Testis (tissue), 2 donors: ENCODE results near the gene EDAR.

ENCODE experiments used
- POLR2A ChIP-seq: fragments of 450-650 bp; IDR thresholded peaks from one replicate; pipeline ENCODE4 v1.6.1; 2017; ENCODE audit warnings: antibody characterized with exemption, mild to moderate bottlenecking, moderate library complexity
- TF ChIP-seq, protein P1 (sequence below), 3 experiments: fragments of 450-650 bp in 2 of 3; fragments of 200-600 bp in 1 of 3; sonication (generic) in 1 of 3; IDR thresholded peaks; one replicate each; pipeline ENCODE4 v1.5.1; 2016 to 2019; ENCODE audit warnings: antibody characterized with exemption in 3 of 3, mild to moderate bottlenecking in 2 of 3, moderate library complexity in 1 of 3

GRCh38 chr2:108931372-108931771, 57.6 kb downstream of the EDAR start:
- no peak for TF ChIP-seq POLR2A
- TF ChIP-seq, protein P1, sequence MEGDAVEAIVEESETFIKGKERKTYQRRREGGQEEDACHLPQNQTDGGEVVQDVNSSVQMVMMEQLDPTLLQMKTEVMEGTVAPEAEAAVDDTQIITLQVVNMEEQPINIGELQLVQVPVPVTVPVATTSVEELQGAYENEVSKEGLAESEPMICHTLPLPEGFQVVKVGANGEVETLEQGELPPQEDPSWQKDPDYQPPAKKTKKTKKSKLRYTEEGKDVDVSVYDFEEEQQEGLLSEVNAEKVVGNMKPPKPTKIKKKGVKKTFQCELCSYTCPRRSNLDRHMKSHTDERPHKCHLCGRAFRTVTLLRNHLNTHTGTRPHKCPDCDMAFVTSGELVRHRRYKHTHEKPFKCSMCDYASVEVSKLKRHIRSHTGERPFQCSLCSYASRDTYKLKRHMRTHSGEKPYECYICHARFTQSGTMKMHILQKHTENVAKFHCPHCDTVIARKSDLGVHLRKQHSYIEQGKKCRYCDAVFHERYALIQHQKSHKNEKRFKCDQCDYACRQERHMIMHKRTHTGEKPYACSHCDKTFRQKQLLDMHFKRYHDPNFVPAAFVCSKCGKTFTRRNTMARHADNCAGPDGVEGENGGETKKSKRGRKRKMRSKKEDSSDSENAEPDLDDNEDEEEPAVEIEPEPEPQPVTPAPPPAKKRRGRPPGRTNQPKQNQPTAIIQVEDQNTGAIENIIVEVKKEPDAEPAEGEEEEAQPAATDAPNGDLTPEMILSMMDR (IDR thresholded peaks at IDR 0.05): no peak
